CD1c-positive myeloid dendritic cell (primary cell): ENCODE results near the gene LKAAEAR1.

ENCODE experiments used
- DNase-seq: peaks from one replicate; pipeline ENCODE4 v3.0.0-alpha.2; 2016; ENCODE audit errors: extremely low spot score

The LKAAEAR1 gene

DNA sequence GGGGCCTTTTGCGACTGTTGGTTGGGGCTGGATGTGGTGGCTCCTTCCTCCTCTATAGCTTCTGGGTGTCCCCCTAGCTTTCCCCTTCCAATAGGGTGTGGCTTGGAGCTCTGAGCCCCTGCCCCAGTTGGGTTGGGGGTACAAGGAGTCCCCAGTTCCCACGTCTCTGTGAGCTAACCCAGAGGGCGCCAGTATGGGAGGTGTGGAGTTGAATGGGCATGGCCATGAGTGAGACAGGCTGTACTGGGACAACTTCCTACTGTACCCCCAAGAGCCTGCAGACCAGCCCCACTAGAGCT is 47.0 kb downstream of the LKAAEAR1 start:
- DNase-seq = no peak

DNA sequence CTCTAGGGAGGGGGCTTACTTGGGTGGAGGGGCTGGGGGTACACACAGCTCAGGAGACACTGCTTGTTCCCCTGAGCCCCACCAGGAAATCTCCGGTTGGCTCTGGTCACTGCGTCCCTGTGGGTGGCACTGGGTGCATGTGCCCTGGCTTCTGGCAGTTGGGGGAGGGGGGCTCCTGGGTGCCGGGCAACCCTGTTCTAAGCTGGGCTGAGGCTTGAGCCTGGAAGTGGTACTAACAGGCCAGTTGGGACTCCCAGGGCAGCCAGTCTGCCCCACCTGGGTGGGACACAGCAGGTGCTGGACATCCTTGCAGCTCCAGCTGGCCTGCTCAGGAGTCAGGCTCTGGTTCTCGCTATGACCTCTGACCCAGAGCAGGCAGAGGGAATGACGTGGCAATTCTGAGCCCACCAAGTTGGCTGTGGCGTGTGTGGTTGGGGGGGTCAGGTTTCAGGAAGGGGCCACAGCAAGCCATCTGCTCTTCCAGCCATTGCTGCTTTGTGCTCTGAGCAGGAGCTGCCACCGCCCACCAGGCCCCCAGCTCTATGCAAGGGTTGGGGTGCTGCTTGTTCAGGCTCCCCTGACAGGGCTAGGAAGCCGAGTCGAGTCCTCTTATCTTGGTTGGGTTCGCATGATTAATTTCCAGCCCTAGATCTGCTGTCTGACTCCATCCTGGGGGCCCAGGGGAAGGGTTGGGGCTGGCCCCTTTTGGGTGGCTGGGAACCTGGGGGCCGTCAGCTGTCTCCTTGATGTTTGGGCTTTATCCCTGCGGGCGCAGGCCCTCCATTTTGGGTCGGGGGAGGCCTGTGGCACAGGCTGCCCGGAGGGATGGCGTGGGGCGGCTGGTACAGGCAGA is 47.6 kb downstream of the LKAAEAR1 start:
- DNase-seq = no peak

DNA sequence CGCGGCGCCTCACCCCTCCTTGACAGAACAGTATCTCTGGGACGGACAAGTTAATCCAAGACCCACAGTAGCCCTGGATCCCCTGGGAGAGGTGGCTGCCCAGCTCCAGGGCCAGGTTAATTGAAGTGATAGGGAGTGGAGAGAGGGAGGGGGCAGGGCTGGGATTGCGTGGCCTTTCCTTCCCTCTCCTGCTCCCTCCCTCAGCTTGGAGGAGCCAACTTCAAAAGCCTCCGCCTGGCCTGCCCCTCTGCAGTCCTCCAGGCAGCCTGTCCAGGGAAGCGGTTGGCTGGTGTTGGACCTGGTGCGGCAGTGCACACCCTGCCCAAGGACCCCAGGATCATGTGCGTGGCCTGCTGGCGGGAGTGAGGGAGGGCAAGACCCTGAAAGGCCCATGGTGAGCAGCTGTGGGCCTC is 48.3 kb downstream of the LKAAEAR1 start, which contains the start of gene C20orf204:
TSS of gene C20orf204 (plus strand) at position 250 of the 413 bp plus-strand sequence. CDS start at position 392, 142 bp downstream.
- no peak for DNase-seq

DNA sequence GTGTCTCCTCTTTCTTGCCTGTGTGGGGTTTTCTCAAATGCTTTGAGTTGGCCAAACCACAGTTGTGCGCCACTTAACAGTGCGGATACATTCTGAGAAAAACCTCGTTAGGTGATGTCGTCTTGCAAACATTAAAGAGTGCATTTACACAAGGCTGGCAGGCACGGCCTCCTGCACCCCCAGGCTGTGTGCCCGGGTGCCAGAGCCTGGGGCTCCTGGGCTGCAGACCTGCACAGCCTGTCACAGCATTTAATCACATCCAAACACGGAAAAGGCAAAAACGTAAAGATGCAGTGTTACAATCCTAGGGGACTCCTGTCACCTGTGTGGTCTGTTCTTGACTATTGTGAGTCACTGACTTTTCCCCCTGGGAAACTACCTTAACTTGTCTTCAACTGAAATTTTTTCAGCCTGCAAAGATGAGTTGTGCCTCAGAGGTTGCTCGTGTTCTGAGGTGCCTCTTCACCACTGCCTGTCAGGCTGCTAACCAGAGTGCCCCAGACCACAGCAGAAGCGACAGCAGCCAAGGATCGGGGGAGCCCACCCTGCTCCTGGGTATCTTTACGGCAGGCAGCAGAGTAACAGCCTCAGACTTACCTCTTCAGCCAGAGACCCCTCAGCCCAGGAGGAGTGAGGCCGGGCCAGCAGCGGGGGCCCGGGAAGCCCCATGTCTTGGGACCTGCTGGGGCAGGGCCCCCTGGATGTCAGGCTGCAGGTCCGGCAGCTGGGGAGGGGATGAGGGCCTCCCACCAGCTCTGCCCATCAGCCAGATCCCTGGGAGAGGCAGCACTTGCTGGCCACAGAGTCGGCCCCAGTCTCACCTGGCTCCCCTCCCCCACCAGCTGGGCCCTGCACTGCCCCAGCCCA is 48.9 kb downstream of the LKAAEAR1 start:
- no peak for DNase-seq

DNA sequence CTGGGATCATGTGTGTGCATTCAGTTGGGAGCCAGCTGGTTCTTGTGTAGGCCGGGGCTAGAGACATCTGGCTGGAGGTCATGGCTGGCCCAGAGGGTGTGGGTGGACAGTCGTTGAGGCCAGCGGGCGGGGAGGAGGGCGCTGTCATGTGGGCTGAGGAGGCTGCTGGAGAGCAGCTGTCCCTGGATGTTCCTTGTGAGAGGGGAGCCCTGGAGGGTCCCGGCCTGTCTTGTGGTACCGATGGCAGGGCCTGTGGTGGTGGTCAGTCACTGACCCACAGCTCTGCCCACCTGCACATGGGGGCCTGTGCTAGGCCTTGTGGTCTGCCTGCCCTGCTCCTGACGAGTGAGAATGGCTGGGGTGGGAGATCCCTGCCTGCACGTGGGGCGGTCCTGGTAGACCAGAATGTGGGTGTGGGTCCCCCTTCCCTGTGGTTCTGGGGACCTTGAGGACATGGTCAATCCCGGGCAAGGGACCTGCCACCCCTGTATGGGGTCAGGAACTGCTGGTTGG is 50.2 kb downstream of the LKAAEAR1 start:
- DNase-seq = no peak
